GM12873 (cell line): ENCODE measurements around the gene DAZAP1.

Experiments
- TF ChIP-seq, protein P1 (sequence below): IDR thresholded peaks from 2 replicates; pipeline ENCODE4 v1.5.1; 2012; ENCODE audit warnings: low read depth, mild to moderate bottlenecking, moderate library complexity, low read length, control low read depth; ENCODE audit not compliant: insufficient read depth; ENCODE audit errors: missing control alignments

DAZAP1 gene

DNA sequence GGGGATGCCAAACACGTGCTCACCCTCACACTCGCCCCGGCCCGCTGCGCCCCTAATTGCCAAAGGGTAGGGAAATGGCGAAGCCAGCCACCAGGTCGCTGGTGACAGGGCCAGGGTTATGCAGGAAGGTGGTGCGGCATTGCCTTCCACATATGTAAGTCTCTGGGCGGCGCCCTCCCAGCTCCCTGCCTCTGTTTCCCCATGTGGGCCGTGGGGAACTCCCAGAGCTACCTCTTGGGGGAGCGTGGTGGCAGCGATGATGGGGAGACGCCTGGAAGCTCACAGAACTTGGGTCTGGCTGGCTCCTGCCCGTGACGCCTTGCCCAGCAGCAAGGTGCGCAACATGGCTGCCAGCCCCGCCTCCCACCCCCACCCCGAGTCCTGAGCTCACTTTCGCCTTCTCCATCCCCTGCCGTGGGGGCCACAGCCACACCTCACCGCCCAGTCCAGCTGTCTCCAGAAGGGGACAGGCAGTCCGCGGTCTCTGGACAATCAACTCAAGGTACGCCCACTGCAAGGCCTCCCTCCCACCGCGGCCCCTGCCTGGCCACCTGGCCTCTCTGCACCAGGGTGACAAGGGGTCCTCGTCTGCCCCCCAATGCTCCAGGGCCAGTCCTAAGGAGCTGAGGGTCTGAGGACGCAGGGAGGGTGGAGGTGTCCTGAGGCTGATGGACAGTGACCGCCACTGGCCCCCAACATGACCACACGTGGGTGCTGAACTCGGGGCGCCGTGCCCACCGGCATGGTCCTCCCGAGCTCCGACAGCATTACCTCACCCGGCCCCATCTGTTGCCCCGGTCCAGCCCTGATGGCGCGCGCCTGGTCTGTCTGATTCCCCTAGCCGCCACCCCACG, 65.1 kb downstream of the DAZAP1 start:
- TF ChIP-seq, protein P1, sequence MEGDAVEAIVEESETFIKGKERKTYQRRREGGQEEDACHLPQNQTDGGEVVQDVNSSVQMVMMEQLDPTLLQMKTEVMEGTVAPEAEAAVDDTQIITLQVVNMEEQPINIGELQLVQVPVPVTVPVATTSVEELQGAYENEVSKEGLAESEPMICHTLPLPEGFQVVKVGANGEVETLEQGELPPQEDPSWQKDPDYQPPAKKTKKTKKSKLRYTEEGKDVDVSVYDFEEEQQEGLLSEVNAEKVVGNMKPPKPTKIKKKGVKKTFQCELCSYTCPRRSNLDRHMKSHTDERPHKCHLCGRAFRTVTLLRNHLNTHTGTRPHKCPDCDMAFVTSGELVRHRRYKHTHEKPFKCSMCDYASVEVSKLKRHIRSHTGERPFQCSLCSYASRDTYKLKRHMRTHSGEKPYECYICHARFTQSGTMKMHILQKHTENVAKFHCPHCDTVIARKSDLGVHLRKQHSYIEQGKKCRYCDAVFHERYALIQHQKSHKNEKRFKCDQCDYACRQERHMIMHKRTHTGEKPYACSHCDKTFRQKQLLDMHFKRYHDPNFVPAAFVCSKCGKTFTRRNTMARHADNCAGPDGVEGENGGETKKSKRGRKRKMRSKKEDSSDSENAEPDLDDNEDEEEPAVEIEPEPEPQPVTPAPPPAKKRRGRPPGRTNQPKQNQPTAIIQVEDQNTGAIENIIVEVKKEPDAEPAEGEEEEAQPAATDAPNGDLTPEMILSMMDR: no peak

DNA sequence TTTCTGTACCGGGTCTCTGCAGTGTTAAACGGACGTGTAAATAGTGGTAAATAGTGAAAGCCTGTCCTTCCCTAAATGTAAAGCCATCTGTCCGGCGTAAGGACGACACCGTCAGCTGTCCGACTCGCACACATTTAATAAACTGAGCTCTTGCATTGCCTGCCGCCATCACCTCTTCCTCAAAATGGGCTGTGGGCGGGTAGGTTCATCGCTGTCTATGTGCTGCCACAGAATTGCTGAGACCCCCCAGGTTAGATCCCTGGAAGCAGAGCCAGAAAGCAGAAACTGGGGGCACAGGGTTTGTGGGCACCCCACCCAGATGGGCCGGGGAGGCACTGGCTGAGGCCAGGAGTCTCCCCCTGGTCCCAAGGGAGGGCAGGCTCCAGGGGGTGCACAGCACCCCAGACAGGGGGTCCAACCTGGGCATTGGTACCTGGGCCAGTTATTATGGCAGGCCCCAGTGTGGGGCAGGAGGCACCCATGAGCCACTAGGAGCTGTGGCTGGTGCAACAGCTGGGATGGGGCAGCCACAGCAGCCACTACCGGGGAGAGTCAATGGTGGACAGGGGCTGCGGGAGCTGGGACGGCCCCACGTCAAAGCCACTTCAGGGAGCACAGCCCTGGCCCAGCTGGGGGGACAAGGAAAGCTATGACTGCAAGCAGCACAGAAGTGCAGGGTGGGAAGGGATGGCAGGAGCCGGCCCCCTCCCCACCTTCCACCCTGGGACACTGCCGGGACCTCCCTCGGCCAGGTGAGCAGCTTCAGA, 65.9 kb downstream of the DAZAP1 start:
- TF ChIP-seq, protein P1: no peak

DNA sequence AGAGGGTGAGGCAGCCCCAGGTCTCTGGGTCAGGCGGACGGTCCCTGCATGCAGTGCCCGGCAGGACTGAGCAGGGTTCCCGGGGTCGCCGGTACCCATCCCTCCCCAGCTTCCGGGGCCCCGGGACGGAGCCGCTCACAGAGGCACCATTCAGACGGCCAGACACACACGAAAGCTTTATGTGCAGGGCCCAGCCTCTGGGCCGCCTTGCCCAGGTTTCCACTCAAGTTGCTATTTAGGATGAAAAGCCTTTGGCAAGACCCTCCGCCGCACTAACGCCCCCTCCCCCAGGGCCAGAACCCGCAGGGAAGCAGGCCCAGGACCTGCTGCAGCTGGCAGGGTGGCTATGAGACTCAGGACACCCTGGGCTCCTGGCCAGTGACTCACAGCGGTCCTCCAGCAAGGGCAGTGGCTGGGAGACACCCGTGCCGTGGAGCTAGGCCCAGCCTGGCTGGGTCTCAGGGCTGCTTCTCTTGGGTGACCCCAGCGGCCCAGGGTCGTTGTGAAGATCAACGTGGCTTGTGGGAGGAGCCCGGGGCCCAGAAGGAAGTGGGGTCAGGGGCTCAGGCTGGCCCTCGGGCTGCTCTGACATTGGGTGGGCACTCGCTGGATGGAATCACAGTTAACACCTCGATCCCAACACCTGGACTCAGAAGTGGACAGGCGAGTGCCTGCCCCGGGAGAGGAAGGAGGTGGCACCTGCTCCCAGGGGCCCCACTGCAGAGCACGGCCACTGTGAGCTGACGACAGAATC, 66.8 kb downstream of the DAZAP1 start:
- TF ChIP-seq, protein P1: no peak

DNA sequence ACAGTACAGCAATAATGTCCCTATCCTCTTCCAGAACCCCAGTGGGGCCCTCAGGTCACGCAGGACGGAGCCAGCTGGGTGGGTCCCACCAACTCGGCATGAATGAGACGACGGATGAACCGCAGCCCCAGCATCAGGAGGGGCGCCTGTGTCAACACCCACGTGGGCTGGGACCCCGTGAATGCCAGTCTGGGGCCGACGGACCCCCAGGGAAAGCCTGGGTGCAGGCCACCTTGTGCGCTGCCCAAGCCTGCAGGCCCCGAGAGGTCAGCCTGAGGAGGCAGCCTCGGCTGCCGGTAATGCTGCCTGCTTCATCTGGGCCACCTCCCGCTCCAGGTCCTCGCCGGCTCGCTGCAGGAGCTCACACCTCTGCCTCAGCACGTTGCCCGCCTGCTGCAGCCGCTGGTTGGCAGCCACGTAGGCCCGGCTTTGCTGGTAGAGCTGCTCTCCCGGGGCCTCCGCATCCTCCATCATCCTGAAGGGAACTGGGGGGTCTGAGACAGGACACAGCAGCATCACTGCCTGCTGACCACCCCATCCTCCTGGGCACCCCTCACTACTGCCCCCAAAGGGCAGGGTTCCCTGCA, 67.5 kb downstream of the DAZAP1 start:
- TF ChIP-seq, protein P1: no peak

DNA sequence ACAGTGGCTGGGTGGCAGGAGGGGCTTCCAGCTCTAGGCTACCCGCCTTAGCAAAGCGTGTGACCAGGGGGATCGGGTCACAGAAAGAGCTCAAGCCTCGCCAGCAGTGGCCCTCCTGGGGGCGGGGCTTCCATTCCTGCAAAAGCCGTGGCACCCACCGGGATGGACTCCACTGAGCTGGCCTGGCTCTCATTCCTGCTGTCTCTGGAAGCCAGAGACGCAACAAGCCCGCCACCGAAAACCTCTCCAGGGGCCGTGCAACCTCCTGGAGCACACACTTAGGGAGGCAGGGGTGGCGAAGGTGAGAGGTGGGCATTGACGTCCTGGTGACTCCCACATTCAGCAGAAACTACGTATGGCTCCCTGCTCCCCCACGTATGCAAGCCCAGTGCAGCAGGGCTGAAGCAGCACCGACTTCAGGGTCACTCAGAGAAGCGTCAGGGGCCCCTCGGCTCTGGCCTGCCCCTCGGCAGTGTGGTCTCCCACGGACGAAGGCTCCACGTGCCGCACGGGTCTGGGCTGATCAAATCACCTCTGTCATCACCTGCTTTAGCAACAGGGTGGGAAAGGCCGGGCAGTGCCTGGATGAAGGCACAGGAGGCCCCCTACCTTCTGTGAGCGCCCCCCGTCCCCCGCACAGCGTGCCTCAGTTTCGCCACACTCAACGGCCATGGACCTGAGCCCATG, 68.5 kb downstream of the DAZAP1 start:
- TF ChIP-seq, protein P1: no peak

DNA sequence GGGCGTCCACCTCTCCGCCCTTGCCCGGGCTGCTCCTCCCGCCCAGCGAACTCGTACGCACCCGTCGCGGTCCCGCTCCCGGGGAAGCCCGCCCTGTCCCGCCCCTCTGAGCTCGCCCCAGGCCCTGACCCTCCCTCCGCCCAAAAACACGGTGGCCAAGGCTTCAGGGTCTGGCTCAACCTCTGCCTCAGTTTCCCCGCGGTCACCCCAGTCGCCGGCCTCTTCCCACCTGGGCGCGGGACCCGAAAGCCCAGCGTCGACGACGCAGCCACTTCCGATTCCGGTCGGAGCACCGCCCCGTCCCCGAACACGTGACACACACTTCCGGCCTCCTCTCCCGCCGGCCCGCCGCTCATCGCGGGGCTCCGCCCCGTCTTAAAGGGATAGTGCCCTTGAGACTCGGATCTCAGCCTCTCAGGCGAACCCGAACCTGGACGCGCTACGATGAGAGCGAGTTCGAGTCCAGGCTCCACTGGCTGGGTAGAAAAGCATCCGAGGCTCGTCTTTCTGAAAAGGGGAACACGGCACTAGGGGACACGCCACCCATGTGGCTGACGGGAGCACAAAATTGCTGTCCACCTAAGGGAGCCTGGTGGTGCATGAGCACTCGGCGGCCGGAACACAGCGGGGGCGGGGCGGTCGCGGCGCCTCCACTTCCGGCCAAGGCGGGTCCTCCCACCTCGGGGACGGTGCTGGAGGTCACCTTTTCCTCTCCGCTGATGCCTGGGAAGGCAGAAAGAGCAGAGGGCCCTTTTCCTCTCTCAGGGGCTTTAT, 71.7 kb downstream of the DAZAP1 start, which contains the start of gene C19orf25:
C19orf25 (minus strand) TSS at position 282 of the 774 bp plus-strand sequence. CDS start 312 bp downstream, outside the sequence.
- TF ChIP-seq, protein P1: no peak
